Natural killer cell treated with Interleukin-12 subunit alpha and Interleukin-12 subunit beta and Interleukin-15 and Interleukin-18, amount 100 ng/mL, for 72 hours (primary cell): ENCODE measurements around the gene GDPD5. TPM values are rescaled to one million over a fixed set of nuclear protein-coding genes. Genes with fewer than 3 reads are reported as not detected.

Source experiments
- ATAC-seq, 2 donors: fragments of 150-1000 bp; cut with Tn5 transposase in 1 of 2; sonication (Bioruptor Pico), chemical (Tn5 transposase) in 1 of 2; 2 replicates each; pipeline ENCODE4 v1.10.0; 2021
- DNase-seq: peaks from one replicate; pipeline ENCODE4 v3.0.0; 2022; ENCODE audit warnings: low spot score
- H3K27ac Mint-ChIP-seq, 2 donors: 1 replicate in 1 of 2; 2 replicates in 1 of 2; pipeline ENCODE4 v1.8.0; 2022; ENCODE audit warnings: mixed read lengths in 2 of 2, mild to moderate bottlenecking in 1 of 2, moderate library complexity in 1 of 2
- H3K27me3 Mint-ChIP-seq, 2 donors: 1 replicate in 1 of 2; 2 replicates in 1 of 2; pipeline ENCODE4 v1.8.0; 2022; ENCODE audit warnings: mixed read lengths in 2 of 2
- H3K36me3 Mint-ChIP-seq: one replicate; pipeline ENCODE4 v1.8.0; 2022; ENCODE audit warnings: mixed read lengths
- H3K4me1 Mint-ChIP-seq, 2 donors: 1 replicate in 1 of 2; 2 replicates in 1 of 2; pipeline ENCODE4 v1.8.0; 2022; ENCODE audit warnings: low read depth in 2 of 2, mixed read lengths in 2 of 2, mild to moderate bottlenecking in 1 of 2
- H3K4me3 Mint-ChIP-seq: one replicate; pipeline ENCODE4 v1.8.0; 2022; ENCODE audit warnings: mixed read lengths
- H3K9me3 Mint-ChIP-seq: 2 replicates; pipeline ENCODE4 v1.8.0; 2022; ENCODE audit warnings: mixed read lengths
- total RNA-seq, 2 donors: library from RNA; stranded (reverse); gene quantifications; one replicate each; pipeline ENCODE4 v1.2.3, GENCODE V29; 2022

The GDPD5 gene
- total RNA-seq, 2 donors from 2014 or later = 7.2 to 28.2 TPM

GRCh38 chr11:75553182-75553581 lies 27.4 kb upstream of the GDPD5 start:
- Mint-ChIP-seq H3K9me3 (no peaks in the 10 kb centered on the region), H3K4me3 (no peak overlapping the region), H3K36me3 (no peaks in the 10 kb centered on the region), H3K27ac (no peak overlapping the region), H3K27me3 (peaks cover 6% of the 10 kb centered on the region in 2 donors), H3K4me1 (peaks cover 0 to 6% of the 10 kb centered on the region in 2 donors)
- DNase-seq = no peak
- ATAC-seq = no peak

- Mint-ChIP-seq H3K27me3 (peaks cover 0 to 12% of the 10 kb centered on the region in 2 donors), H3K27ac (no peak overlapping the region), H3K36me3 (no peaks in the 10 kb centered on the region), H3K4me1 (peaks cover 7 to 12% of the 10 kb centered on the region in 2 donors), H3K9me3 (no peaks in the 10 kb centered on the region), H3K4me3 (no peak overlapping the region)
- ATAC-seq = no peak
- no peak for DNase-seq
Measured at GRCh38 chr11:75549370-75549958, 23.7 kb upstream of the GDPD5 start.

- Mint-ChIP-seq H3K27ac (no peak overlapping the region), H3K4me3 (no peak overlapping the region), H3K36me3 (no peaks in the 10 kb centered on the region), H3K9me3 (no peaks in the 10 kb centered on the region), H3K4me1 (peaks cover 7 to 12% of the 10 kb centered on the region in 2 donors), H3K27me3 (peaks cover 0 to 12% of the 10 kb centered on the region in 2 donors)
- no peak for ATAC-seq
- no peak for DNase-seq
Measured at GRCh38 chr11:75548595-75549272, 23.0 kb upstream of the GDPD5 start.

GRCh38 chr11:75547617-75548058 lies 21.9 kb upstream of the GDPD5 start:
- Mint-ChIP-seq H3K36me3 (no peaks in the 10 kb centered on the region), H3K9me3 (no peaks in the 10 kb centered on the region), H3K27ac (peak overlapping the region; percentile 40 to 75), H3K4me3 (no peak overlapping the region), H3K27me3 (peaks cover 0 to 12% of the 10 kb centered on the region in 2 donors), H3K4me1 (peaks cover 7 to 12% of the 10 kb centered on the region in 2 donors)
- peak; percentile 67 to 75 for ATAC-seq
- no peak for DNase-seq

GRCh38 chr11:75547177-75547576 lies 21.4 kb upstream of the GDPD5 start:
- ATAC-seq = no peak
- Mint-ChIP-seq H3K4me3 (no peak overlapping the region), H3K27me3 (peaks cover 0 to 12% of the 10 kb centered on the region in 2 donors), H3K9me3 (no peaks in the 10 kb centered on the region), H3K27ac (peak overlapping the region in 1 of 2 donors; percentile 75), H3K36me3 (no peaks in the 10 kb centered on the region), H3K4me1 (peaks cover 7 to 12% of the 10 kb centered on the region in 2 donors)
- DNase-seq = no peak

- Mint-ChIP-seq H3K4me3 (no peak overlapping the region), H3K9me3 (no peaks in the 10 kb centered on the region), H3K4me1 (peaks cover 7 to 13% of the 10 kb centered on the region in 2 donors), H3K27me3 (peaks cover 6 to 12% of the 10 kb centered on the region in 2 donors), H3K27ac (no peak overlapping the region), H3K36me3 (no peaks in the 10 kb centered on the region)
- DNase-seq (no peak), ATAC-seq (no peak)
Measured at GRCh38 chr11:75543806-75544205, 18.1 kb upstream of the GDPD5 start.

- Mint-ChIP-seq H3K4me3 (no peak overlapping the region), H3K27me3 (peaks cover 6 to 13% of the 10 kb centered on the region in 2 donors), H3K9me3 (no peaks in the 10 kb centered on the region), H3K27ac (no peak overlapping the region), H3K36me3 (no peaks in the 10 kb centered on the region), H3K4me1 (peaks cover 16 to 24% of the 10 kb centered on the region in 2 donors)
- no peak for DNase-seq
- ATAC-seq = no peak
Measured at GRCh38 chr11:75542088-75542438, 16.3 kb upstream of the GDPD5 start.

GRCh38 chr11:75541193-75542087 lies 15.7 kb upstream of the GDPD5 start:
- Mint-ChIP-seq H3K4me3 (no peak overlapping the region), H3K27me3 (peaks cover 6 to 10% of the 10 kb centered on the region in 2 donors), H3K36me3 (no peaks in the 10 kb centered on the region), H3K9me3 (no peaks in the 10 kb centered on the region), H3K4me1 (peaks cover 23 to 30% of the 10 kb centered on the region in 2 donors), H3K27ac (no peak overlapping the region)
- DNase-seq (no peak), ATAC-seq (no peak)

- DNase-seq = no peak
- H3K27me3 Mint-ChIP-seq = peaks cover 6 to 8% of the 10 kb centered on the region in 2 donors
Measured at GRCh38 chr11:75539459-75540334, 14.0 kb upstream of the GDPD5 start.

GRCh38 chr11:75538150-75538942 lies 12.6 kb upstream of the GDPD5 start:
- no peaks in the 10 kb centered on the region for H3K36me3 Mint-ChIP-seq
- ATAC-seq = no peak
- peaks cover 6 to 9% of the 10 kb centered on the region in 2 donors for H3K27me3 Mint-ChIP-seq
- DNase-seq = no peak
- peak overlapping the region; percentile 77 to 87 for H3K27ac Mint-ChIP-seq
- peaks cover 43 to 52% of the 10 kb centered on the region in 2 donors for H3K4me1 Mint-ChIP-seq
- H3K9me3 Mint-ChIP-seq = no peaks in the 10 kb centered on the region
- H3K4me3 Mint-ChIP-seq = peak overlapping the region; percentile 70

More at GRCh38 chr11:75539459-75540334, 14.0 kb upstream of the GDPD5 start:
- Mint-ChIP-seq H3K9me3 (no peaks in the 10 kb centered on the region), H3K4me3 (no peak overlapping the region), H3K27ac (peak overlapping the region; percentile 3 to 77), H3K4me1 (peaks cover 36 to 47% of the 10 kb centered on the region in 2 donors), H3K36me3 (no peaks in the 10 kb centered on the region)
- ATAC-seq = no peak

GRCh38 chr11:75537740-75538139 lies 12.0 kb upstream of the GDPD5 start:
- Mint-ChIP-seq H3K4me1 (peaks cover 43 to 52% of the 10 kb centered on the region in 2 donors), H3K27ac (peak overlapping the region; percentile 77 to 87), H3K27me3 (peaks cover 6 to 9% of the 10 kb centered on the region in 2 donors), H3K36me3 (no peaks in the 10 kb centered on the region), H3K9me3 (no peaks in the 10 kb centered on the region), H3K4me3 (peak overlapping the region; percentile 70)
- no peak for DNase-seq
- ATAC-seq = peak; percentile 3 to 7
